VCaP (cell line): ENCODE results near the gene SLC44A1.

Source experiments
- H3K27ac ChIP-seq: fragments of 450-650 bp; 2 replicates; pipeline ENCODE4 v1.5.1; 2017
- CTCF ChIP-seq: fragments of 450-650 bp; conservative IDR thresholded peaks from 2 replicates; pipeline ENCODE4 v1.5.1; 2017; ENCODE audit warnings: mild to moderate bottlenecking, moderate library complexity

The SLC44A1 gene

DNA sequence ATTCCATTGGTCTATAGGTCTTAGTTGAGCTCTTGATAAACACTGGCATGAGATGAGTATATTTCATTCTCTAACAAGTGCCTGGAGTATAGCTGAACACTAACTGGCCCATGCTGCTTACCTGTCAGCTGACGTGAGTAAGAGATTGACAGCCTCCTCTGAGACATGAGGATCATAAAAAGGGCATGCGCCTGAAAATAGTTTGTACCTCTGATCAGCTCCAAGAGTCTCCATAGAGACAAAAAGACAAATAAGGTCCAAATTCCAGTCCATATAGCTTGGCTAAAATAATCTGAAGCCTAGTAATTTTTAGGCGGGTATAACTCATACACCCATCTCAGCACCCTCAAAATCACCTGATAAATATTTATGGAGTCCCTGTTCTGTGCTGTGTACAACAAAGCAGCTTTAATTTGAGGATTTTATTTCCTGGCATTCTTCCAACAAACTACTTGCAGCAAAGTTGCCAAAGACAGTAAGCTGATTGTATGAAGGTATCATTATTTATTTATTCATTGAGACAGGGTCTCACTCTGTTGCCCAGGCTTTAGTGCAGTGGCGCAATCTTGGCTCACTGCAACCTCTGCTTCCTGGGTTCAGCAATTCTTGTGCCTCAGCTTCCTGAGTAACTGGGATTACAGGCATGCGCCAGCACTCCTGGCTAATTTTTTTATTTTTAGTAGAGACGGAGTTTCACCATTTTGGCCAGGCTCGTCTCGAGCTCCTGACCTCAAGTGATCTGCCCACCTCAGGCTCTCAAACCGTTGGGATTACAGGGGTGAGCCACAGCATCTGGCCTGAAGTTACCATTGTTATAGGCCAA, 187.2 kb downstream of the SLC44A1 start:
- no peak for TF ChIP-seq CTCF
- no peak overlapping the region for H3K27ac ChIP-seq

DNA sequence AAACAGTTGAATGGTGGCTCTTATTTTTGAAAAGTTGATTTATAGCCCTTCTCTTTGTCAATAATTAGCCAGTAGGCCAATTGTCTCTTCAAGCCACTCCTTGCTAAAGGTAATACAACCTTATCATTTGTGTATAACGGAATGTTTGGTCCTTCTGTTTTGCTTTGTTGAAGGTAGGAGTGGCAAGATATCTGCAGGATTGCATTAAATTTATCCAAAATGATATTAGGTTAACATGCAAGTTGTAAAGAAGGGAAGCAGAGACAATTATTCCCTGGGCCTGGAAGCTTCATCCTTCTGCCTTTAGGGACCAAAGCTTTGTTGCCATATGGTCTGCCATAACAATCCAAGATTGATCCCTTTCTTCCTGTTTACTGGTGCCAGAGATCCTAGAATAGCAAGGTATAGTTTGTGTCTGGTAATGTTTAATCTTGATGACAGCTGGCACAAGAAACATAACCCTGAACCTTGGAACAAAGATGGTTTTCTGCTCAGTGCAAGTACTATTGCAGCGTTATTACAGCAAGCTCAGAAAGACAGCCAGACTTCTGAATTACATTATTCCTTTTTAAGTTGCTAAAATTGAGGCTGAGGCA, 187.9 kb downstream of the SLC44A1 start:
- H3K27ac ChIP-seq: no peak overlapping the region
- TF ChIP-seq CTCF: no peak

GRCh38 chr9:105435453-105435852, 191.0 kb downstream of the SLC44A1 start:
- TF ChIP-seq CTCF: no peak
- H3K27ac ChIP-seq: no peak overlapping the region

- H3K27ac ChIP-seq: no peak overlapping the region
- no peak for TF ChIP-seq CTCF
These were observed 192.3 kb downstream of the SLC44A1 start for GRCh38 chr9:105436783-105437182.

DNA sequence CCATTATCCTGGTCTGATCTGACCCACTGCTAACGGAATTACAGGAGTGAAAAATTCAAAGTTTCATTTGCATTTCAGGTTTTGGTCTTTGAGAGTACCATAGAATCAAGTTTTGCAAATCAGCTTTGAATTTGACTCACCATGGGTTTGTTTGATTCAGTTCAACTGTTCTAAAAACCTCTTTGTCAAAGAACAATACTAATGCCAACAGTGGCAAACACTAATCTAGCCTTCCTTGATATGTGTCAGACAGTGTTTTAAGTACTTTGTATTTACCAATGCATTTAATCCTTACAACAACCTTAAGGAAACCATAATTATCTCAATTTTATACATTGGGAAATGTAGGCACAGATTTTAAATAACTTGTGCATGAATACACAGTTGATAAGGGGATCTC, 193.3 kb downstream of the SLC44A1 start:
- no peak for TF ChIP-seq CTCF
- no peak overlapping the region for H3K27ac ChIP-seq

DNA sequence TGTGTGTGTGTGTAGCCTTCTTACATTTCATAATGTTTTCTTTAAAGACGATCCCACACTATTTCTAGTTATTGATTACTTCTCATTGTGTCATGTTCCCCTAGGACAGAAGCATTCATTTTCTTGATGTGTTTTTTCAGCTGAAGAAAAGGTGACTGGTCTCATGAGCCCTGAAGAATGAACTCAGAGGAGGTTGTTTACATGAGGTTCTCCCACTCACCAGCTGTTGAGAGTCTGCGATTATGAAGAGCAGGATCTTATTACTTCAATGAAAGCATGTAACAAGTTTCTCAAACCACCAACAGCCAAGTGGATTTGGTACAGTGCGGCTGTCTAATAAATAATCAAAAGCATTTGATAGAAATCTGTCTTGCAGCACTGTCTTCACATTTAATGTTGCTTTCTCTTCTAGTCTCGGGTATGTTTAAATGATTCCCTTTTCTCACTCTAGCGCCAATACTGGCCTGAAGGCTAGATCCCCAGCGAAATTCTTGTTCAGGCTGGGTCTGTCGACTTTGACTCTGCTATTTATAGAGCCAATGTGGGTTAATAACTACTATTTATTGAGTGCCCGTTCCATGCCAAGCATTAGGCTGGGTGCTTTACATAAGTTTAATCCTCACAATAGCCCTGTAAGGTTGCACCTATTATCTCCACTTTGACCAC, 193.8 kb downstream of the SLC44A1 start:
- TF ChIP-seq CTCF: no peak
- H3K27ac ChIP-seq: no peak overlapping the region

DNA sequence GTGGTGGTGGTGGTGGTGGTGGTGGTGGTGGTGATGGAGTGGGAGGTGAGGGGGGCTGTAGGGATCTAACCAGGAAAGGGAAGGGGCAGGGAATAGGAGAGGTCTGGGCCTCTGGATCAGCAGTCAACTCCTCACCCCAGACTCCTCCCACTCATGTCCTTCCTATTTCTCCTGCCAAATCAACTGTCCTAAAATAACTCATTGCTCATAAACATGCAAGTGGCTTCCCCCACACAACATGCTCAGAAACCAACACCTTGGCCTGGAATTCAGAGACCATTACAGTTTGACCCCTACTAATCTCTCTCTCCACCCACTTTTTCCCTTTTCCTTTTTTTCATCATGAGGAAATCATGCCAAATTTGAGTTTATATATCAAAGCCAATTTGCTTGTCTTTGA, 195.0 kb downstream of the SLC44A1 start:
- no peak overlapping the region for H3K27ac ChIP-seq
- TF ChIP-seq CTCF: no peak
